Gastrocnemius medialis (tissue), 4 donors: Measurements from ENCODE around the gene PPP1CB.

Experiments used
- POLR2A ChIP-seq, 2 donors: fragments of 450-650 bp; IDR thresholded peaks; one replicate each; pipeline ENCODE4 v1.6.1; 2017; ENCODE audit warnings: antibody characterized with exemption in 2 of 2, mild to moderate bottlenecking in 2 of 2, moderate library complexity in 2 of 2
- TF ChIP-seq, protein P1 (sequence below), 5 experiments: fragments of 450-650 bp in 3 of 5; fragments of 200-600 bp in 2 of 5; sonication (generic) in 2 of 5; IDR thresholded peaks in 4 of 5; conservative IDR thresholded peaks in 1 of 5; 1 replicate in 4 of 5; 2 replicates in 1 of 5; pipeline ENCODE4 v1.5.1; 2016 to 2019; ENCODE audit warnings: antibody characterized with exemption in 5 of 5, mild to moderate bottlenecking in 3 of 5, moderate library complexity in 3 of 5

DNA sequence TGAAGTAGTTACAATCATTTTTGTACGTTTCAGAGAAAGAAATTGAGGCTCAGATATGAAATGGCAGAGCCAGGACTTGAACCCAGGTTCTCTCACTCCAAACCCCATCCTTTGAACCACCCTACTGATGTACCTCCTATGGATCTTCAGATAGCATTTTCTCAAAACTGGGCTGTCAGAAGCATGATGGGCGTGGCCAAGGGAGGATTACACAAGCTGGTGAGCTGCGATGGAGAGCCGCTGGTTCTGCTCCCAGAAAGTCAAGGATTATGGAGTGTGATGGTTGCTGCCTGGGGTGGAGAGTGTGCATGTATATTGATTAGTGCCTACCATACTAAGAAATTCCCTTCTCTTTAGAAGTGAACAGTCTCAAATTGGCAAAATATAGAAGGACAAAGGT lies 47.0 kb upstream of the PPP1CB start:
- no peak for TF ChIP-seq POLR2A (IDR thresholded peaks at IDR 0.05)
- TF ChIP-seq, protein P1, sequence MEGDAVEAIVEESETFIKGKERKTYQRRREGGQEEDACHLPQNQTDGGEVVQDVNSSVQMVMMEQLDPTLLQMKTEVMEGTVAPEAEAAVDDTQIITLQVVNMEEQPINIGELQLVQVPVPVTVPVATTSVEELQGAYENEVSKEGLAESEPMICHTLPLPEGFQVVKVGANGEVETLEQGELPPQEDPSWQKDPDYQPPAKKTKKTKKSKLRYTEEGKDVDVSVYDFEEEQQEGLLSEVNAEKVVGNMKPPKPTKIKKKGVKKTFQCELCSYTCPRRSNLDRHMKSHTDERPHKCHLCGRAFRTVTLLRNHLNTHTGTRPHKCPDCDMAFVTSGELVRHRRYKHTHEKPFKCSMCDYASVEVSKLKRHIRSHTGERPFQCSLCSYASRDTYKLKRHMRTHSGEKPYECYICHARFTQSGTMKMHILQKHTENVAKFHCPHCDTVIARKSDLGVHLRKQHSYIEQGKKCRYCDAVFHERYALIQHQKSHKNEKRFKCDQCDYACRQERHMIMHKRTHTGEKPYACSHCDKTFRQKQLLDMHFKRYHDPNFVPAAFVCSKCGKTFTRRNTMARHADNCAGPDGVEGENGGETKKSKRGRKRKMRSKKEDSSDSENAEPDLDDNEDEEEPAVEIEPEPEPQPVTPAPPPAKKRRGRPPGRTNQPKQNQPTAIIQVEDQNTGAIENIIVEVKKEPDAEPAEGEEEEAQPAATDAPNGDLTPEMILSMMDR (IDR thresholded peaks at IDR 0.05 in 4 of 5, conservative IDR thresholded peaks at IDR 0.05 in 1 of 5), result no peak
